GM19043 (cell line): ENCODE data around the gene FAM237A.

Experiments
- ATAC-seq: cut with Tn5 transposase; IDR thresholded peaks from one replicate; pipeline ENCODE4 v1.9.1; 2021; ENCODE audit warnings: low read depth; ENCODE audit not compliant: unreplicated experiment

Gene FAM237A

GRCh38 chr2:206642075-206643025 lies at the start of gene FAM237A:
FAM237A (plus strand) TSS chr2:206642487; CDS start chr2:206644237, 1,750 bp downstream.
- ATAC-seq, result no peak

DNA sequence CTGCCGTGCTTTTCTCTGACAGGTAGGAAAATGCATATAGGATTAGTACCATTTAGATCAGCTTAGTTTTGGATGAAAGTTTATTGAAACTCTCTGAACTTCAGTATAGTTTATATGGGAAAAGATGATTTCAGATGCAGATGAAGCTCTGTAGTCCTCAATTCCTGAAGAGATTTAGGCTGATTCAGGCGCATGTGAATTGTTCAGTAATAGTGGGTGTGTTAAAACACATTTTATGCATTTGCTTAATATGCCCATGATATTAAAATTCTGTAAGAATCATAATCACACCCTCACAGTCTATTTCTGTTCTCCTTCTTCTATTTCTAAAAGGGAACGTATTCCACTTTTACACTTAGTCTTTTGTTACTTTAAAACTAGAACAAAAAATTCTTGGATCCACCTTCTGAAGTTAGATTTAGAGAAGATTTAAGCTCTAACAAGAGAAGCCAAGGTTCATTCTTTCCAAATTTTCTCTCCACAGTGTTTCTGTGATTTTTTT lies 44.5 kb upstream of the FAM237A start:
- no peak for ATAC-seq

GRCh38 chr2:206603243-206603642 lies 39.0 kb upstream of the FAM237A start:
- ATAC-seq, result no peak

DNA sequence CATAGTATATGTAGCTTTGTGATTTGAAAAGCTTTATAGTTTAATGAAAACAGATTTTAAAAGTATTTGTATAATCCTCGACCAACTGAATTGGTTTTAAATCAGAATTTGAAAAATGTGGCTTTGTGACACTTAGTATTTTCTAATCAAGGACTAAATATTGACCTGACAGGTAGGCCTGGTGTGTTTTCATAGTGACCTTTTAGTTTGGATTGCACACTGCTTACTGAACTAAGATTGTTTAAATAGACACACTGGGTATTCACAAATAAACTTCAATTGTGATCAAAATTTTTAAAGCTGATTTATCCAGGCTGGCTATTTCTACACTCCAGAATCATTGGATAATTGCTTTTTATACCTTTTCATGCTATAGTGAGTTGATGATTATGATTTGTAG lies 31.8 kb upstream of the FAM237A start:
- ATAC-seq, result no peak

GRCh38 chr2:206611191-206611590 lies 31.1 kb upstream of the FAM237A start:
- ATAC-seq, result no peak

GRCh38 chr2:206611736-206612135 lies 30.6 kb upstream of the FAM237A start:
- no peak for ATAC-seq

DNA sequence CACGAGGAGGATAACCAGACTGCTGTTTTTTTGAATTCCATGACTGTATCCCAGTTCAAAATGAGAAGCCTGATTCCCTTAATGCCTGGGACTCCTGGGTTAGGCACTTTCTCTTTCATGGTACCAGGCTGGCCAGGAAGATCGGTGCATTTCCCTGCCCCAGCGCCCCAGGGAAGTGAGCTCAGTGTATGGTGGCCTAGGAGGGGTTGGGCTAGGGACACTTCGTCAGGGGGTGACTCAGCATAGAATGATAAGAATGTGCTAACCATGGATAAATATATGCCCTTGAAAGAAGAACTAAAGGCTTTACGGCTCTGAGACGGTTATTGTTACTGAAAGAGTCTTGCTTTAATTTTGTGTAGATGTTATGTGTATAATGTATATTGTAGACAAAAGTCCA lies 27.5 kb upstream of the FAM237A start:
- no peak for ATAC-seq

DNA sequence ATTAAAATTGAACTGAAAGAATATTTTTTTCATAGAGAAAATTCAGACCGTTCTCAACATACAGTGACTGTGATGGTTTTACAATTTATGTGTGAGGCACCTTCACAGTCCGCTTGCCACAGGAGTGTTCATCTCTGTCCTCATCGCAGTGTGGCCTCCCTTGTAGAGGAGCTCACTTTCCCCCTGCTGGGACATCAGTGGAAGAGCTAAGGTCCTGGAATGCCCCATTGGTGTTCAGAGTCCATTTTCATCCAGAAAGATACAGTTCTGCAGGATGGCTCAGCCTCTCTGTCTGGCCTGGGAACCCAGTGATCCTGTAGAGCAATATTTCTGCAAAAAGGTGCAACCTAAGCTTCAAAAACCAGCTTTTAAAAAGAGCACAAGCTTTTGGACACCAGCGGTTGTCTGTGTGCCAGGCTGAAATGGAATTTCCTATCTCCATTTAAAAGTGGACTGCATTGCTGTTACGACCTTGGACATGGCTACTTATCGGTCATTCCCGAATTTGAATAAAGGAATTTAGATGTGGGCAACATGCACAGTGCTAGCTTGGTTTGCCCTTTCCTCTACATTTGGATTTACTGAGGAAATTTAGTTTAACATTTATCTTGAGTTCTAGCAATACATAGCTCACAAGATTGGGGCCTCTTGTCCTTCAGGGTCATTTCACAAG lies 26.7 kb upstream of the FAM237A start:
- ATAC-seq, result no peak

DNA sequence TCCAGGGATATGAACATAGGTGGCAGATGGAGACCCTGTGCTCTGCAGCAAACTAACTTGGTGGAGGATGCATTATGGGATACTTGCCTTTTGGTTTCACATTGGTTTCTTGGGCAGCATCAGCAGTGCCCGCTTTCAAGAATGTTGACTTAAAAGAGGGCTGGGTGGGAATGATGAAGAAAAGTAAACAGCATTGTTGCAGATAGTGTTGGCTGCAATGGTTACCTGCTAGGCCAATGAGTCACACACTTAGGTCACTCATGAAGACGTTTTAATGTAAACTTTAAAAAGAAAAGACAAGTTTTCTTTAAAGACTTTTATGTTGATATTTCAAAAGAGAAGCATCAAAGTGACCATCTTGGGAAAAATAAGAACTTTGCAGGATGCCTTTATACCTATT lies 26.1 kb upstream of the FAM237A start:
- no peak for ATAC-seq

- ATAC-seq, result no peak
Measured at GRCh38 chr2:206619011-206619410, 23.3 kb upstream of the FAM237A start.

DNA sequence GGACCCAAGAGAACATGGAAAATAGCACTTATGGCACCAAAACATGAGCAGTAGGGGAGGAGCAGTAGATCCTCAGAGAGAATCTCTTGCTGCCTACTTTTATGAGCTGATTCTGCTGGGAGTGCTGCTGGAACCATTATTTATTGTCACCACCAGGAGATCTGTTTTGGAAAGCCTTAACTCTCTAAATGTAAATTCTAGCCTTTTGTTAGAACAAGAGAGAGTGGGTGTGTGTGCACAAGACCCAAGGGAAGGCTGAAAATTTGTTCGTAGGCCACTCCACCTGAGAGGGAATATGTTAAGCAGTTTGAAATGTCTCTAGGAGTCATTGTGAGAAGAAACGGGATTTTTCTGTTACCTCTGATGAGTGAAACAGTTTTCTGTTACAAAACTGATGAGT lies 16.2 kb upstream of the FAM237A start:
- no peak for ATAC-seq

DNA sequence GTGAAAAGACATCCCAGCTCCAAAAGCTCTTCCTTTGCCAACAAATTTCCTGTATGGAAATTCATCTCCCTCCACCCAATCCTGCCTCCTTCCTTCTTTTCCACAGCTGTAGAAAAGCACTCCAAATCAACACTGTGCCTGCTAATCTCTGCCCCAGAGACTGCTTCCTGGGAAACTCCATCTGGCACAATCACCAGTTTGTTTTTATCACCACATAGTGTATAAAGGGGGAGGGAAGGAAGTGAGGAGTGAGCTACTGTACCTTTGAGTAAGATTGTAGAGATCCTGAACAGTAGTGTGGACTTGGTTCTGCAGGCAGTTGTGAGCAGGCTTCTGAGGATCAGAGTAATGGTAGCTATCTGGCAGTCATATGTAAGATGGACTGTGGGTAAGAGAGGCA lies 14.7 kb upstream of the FAM237A start:
- ATAC-seq, result no peak

- no peak for ATAC-seq
Measured at GRCh38 chr2:206631340-206631739, 10.9 kb upstream of the FAM237A start.

DNA sequence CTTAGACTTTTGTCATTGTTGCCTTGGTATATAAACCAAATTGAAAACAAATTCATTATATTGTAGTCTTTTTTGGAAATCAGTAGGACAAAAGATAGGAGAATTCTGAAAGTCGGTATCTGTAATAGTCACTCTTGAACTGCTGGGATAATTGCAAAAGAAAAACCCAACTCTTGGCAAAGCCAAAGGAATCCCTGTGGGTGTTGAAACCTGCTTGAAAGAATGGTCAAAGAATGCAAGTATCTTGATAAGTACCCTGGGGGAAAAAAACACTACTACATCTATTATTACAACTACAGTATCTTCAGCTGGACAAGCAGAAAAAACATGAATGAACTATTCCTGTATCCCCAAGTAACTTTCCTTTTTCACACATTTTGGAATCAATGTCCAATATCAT lies 7.3 kb upstream of the FAM237A start:
- no peak for ATAC-seq

- ATAC-seq, result no peak
Measured at GRCh38 chr2:206639636-206640035, 2.7 kb upstream of the FAM237A start.

GRCh38 chr2:206641226-206641625 lies 1.1 kb upstream of the FAM237A start:
- no peak for ATAC-seq

DNA sequence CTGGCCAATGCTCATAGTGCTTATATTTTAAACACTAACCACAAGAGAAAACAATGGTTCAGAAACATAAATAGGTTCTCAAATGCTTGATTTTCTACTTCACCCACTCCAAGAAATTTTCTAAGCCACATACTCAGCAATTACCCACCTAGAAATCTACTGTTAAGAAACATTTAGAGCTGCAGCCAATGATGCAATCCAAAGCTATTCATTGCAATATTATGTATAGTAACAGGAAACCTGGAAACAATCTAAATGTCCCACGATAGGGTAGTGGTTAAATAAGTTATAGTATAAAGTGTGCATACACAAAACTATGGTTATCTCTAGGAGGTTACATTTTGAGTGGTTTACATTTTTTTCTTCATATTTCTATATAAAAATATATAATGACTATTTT lies 5.7 kb downstream of the FAM237A start:
- no peak for ATAC-seq

DNA sequence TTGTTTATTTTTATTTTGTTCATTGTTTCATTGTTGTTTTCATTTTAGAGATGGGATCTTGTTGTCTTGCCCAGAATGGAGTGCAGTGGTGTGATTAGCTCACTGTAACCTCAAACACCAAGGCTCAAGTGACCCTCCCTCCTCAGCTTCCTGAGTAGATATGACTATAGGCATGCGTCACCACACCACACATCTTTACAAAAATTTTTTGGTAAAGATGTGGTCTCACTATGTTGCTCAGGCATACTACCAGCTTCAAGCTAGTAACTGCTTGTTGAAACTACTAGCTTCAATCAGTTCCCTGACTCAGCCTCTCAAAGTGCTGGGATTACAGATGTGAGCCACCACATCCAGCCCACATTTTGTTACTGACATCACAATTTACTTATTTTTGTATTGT lies 14.8 kb downstream of the FAM237A start:
- no peak for ATAC-seq

- ATAC-seq, result no peak
Measured at GRCh38 chr2:206665251-206665650, 23.0 kb downstream of the FAM237A start.

GRCh38 chr2:206670531-206671319 lies 28.4 kb downstream of the FAM237A start:
- ATAC-seq, result no peak

GRCh38 chr2:206683546-206683945 lies 41.3 kb downstream of the FAM237A start:
- no peak for ATAC-seq
